GM11168 (cell line): Measurements from ENCODE around the gene CDK5.

Experiments
- in situ Hi-C: fragments of 300-500 bp; cut with MboI; formaldehyde crosslinking; loops from one replicate; pipeline ENCODE4 v1.12.0; 2022; ENCODE audit warnings: low sequenced_read_pairs; ENCODE audit not compliant: unreplicated experiment

Gene CDK5

GRCh38 chr7:151057506-151057988 is at the start of gene CDK5:
Gene CDK5, minus strand, starts transcription at chr7:151057897. Its CDS starts 49 bp downstream, at chr7:151057848.
- in situ Hi-C loops: no loop called here

DNA sequence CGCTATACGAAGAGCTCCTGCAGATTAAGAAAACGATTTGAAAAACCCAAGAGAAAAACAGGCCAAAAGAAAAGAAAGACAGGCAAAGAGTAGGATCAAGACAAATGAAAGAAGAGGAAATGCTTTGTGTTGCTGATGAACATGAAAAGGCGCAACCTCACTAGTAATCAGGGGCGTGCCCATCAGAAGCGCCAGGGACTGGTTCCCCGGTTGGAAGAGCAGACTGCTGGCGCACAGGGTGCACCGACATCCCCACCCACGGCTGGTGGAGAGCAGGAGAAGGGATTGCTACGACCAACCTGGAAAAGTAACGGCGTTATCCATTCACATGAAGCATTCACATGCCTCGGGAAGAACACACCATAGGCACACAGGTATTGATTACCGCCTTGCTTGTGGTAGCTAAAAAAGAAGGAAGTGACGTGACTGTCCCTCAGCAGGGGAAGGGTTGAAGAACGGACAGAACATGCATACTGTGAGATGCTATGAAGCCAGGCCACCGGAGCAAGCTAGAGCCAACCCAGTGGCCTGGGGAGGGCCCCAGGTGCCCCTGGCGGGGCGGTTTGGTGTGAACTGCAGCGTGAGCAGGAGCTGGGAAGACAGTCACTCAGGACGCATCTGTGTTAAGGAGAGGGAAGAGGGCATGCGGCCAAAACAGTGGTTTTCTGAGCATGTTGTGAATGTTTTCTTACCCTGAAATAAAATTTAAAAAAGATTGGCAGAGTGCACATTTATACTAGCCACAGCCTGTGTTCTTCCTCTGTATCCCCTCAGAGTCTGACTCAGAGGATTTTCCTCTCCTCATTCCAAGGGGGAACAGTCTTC is 46.9 kb upstream of the CDK5 start:
- in situ Hi-C loops: no loop called here

DNA sequence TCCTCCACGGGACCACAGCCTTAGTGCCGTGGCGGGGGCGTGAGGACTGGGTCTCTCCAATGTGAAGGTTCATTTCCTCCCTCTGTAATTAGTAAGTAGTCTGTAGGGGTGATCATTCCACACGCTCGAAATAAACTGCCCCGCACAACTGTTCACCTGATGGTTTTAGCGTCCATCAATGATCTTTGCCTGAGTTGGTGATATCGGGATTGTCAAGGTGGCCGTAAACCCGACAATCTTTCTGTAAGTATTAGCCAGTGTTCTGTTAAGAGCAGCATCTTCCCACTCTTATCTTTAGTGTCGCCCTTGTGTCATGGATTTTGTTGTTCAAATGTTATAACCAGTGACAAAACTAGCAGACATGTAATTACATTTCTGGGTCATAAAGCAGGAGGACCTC is 46.3 kb upstream of the CDK5 start:
- in situ Hi-C loops: no loop called here

- in situ Hi-C loops: no loop called here
These were observed 45.3 kb upstream of the CDK5 start for GRCh38 chr7:151102991-151103390.

DNA sequence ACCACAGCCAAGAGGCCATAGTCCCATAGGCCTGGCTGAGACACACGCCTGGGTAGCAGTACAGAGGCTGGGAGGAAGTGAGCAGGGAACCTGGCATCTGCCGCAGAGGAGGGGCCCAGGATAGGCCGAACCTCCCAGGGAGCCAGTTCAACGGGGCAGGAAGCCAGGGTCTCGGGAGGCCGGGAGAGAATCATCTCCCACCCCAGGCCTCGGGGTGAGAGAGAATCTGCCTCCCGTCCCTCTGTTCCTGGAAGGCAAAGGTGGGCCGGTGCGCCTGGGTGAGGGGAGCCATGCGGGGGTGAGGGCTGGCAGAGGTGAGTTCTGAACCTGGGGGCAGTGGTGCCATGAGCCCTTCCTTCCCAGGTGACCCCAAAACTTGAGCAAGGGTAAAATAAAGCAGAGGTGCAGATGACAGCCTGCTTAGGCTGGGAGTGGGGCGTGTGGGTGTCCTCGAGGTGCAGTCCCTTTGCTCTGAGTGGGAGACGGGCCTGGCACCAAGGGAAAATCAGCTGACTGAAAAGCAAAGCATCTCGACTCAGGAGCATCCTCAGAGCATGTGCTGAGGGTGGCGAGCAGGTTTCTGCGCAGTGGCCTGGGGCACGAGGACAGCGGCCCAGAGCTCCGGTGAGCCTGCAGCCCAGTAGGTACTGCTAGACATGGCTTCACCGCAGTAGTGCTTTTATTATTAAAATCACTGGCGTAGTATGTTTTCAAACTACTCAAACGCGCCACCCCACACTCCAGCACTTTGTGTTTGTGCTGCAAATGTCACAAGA is 44.1 kb upstream of the CDK5 start:
- in situ Hi-C loops: no loop called here

- in situ Hi-C loops: no loop called here
These were observed 43.2 kb upstream of the CDK5 start for GRCh38 chr7:151100921-151101320.

- in situ Hi-C loops: no loop called here
These were observed 42.0 kb upstream of the CDK5 start for GRCh38 chr7:151099486-151100211.

GRCh38 chr7:151095828-151096475 is 38.3 kb upstream of the CDK5 start:
- in situ Hi-C loops: no loop called here

GRCh38 chr7:151095123-151095797 is 37.6 kb upstream of the CDK5 start:
- in situ Hi-C loops: no loop called here

DNA sequence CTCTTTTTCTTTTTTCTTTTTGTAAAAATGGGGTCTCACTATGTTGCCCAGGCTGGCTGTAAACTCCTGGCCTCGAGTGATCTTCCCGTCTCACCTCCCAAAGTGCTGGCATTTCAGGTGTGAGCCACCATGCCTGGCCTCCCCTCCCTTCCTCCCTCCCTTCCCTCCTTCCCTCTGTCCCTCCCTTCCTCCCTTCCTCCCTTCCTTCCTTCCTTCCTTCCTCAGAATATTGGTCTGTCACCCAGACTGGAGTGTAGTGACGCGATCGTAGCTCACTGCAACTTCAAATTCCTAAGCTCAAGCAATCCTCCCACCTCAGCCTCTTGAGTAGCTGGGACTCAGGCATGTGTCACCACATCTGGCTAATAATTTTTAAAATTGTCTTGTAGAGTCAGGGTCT is 37.0 kb upstream of the CDK5 start:
- in situ Hi-C loops: no loop called here

- in situ Hi-C loops: no loop called here
These were observed 36.1 kb upstream of the CDK5 start for GRCh38 chr7:151093748-151094147.

DNA sequence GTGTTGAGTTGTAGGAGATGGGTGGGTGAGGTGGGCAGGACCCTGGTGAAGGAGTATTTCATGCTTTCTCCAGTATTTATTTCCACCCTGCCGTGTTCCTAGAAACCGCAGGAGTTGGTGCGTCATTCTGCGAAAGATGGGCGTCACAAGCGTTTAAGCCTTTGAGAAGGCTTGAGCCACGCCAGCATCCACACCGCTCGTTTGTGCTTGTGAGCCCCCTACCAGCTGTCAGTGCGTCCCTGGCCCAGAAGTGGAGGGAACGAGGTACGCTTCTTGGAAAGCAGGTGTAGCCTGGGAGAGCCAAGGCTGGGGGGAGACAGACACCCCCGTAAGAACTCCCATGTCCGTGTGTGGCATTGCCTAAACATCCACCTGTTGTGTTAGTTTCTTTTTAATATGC is 34.3 kb upstream of the CDK5 start:
- in situ Hi-C loops: no loop called here

DNA sequence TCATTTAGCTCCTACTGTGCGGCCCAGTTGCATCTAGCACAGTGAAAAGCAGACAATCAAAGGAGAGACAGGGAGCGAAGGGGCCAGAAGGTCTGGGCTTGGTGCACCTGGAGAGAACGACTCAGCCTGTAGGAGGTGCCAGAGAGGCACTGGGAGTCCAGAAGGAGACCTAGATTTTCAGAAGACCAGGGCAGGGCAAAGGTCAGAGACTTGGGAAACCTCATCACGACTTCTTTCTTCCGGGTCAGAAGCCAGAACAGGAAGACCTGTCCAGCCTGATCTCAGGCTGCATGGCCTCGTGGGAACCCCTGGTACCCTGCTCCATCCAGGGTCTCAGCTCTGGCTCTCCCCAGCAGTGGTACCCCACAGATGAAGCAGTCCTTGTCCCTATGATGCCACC is 33.7 kb upstream of the CDK5 start:
- in situ Hi-C loops: no loop called here

DNA sequence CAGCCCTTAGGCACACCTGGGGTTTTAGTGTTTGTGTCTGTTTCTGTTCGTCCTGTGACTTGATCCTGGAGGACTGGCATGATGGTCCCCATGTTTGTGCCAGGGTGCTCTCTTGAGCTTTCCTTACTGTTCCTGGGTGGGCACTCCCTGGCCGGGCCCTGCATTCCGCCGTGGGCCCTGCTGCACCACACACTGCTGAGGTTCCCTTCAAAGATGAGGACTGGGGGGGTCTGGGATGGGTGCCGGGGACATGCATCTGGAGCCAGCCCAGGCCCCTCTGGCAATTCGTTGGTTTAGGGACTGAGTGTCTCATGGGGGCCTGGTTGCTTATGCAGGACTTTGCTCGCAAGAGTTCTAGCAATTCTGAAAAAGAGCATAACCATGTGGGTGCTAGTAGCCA is 33.3 kb upstream of the CDK5 start:
- in situ Hi-C loops: no loop called here

DNA sequence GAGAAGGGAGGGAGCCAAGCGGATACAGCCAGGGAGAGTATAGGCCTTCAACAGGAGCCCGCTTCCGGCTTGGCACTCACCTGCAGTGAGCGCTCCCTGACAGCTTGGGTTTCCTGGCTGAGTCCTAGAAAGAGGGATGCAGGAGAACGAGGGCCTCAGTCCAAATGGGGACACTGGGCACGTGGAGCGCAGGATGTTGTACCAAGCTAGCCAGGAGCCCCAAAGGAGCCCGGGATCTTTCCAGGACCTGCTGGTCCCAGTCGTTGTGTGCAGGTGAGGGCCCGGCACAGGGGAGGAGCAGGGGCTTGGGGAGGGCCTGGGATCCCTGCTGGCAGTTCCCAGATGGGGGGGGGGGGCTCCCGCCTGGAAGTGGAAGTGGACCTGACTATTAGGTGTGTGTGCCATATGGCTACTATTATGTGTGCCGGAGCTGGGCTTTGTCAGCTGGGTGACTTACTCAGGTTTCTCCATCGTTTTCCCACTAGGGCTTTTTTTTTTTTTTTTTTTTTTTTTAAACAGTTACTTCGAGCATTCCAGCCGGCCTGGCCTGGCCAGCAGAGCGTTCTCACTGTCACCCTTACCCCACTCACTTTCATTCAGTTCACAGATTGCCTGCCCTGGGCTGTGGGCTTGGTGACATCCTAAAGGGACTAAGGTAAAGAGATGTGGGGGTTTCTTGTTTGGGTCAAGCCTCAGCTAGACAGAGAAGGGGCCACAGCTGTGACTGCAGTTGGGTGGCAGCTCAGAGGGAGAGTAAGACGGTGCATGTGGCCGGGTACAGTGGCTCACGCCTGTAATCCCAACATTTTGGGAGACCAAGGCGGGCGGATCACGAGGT is 32.4 kb upstream of the CDK5 start:
- in situ Hi-C loops: no loop called here

- in situ Hi-C loops: no loop called here
These were observed 31.4 kb upstream of the CDK5 start for GRCh38 chr7:151088856-151089699.

DNA sequence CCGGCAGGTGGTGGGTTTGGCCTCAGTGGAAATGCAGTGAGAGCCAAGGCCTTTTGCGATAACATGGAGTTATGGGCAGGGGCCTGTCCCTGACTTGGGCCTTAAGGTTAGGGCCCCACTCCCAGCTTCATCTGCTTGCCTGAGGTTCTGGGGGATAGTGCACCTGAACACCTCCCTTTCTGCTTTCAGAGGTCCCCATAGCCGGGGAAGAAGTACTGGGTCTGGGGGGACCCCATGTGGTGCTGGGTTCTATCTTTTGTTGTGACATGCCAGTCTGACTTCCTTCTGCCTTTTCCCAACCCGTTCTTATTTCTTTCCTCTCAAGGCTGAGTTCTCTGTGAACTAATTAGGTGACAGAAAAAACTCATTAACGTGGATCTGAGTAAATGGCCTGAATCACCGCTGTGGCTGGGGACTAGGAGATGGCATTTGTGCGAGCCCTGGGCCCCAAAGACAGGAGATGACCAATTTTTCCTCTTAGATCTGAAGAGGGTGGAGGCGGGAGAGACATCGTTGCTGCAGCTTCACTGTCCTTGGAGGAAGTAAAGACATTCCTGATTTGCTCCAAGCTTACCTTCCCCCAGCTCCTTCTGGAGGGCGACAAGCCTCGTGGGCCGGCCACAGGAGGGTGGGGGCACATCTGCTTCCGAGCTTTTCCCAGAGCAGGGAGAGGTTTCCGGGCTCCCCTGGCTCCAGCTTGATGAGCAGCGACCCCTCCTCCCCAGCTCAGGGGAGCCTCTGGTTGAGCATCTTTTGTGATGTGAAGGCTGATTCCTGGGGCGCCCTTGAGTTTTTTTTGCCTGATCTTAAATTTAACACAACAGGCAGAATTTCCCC is 30.5 kb upstream of the CDK5 start:
- in situ Hi-C loops: no loop called here
